ENCODE measurements around the gene TAOK2. TPM values are rescaled to one million over a fixed set of nuclear protein-coding genes. Genes with fewer than 3 reads are reported as not detected.

The TAOK2 gene
- total and polyA plus RNA-seq, 8 donors = 12.5 to 135 (median 34.3) TPM

GRCh38 chr16:29963021-29963743 lies 10.5 kb upstream of the TAOK2 start:
- Histone ChIP-seq H3K36me3 (peaks cover 0 to 38% (median 30%) of the 10 kb centered on the region in 4 donors), H3K4me1 (peaks cover 7 to 40% (median 32%) of the 10 kb centered on the region in 4 donors), H3K4me3 (peak overlapping the region; percentile 66 to 79 (median 70)), H3K9me3 (no peaks in the 10 kb centered on the region), H3K27me3 (no peaks in the 10 kb centered on the region), H3K27ac (peak overlapping the region; percentile 92 to 96 (median 94))
- 70 to 79% (median 73%) methylated on average over 14 of the region's 14 CpGs for WGBS, 5 donors
- TF ChIP-seq EP300 (IDR thresholded peaks at IDR 0.05) = no peak
- no peak for TF ChIP-seq POLR2A (IDR thresholded peaks at IDR 0.05)
- no peak for TF ChIP-seq POLR2AphosphoS5 (IDR thresholded peaks at IDR 0.05)
- TF ChIP-seq CTCF (IDR thresholded peaks at IDR 0.05) = no peak
- DNase-seq = no peak
- intact Hi-C loops (cut with DNase I; ENCODE audit: low total_unique reads) = no loop called here

GRCh38 chr16:29968205-29968604 lies 5.5 kb upstream of the TAOK2 start:
- no peak for TF ChIP-seq POLR2AphosphoS5 (IDR thresholded peaks at IDR 0.05)
- no peak for TF ChIP-seq POLR2A (IDR thresholded peaks at IDR 0.05)
- no peak for TF ChIP-seq CTCF (IDR thresholded peaks at IDR 0.05)
- TF ChIP-seq EP300 (IDR thresholded peaks at IDR 0.05) = no peak
- DNase-seq = no peak
- H3K27ac ChIP-seq = no peak overlapping the region
- H3K36me3 ChIP-seq = peaks cover 17 to 82% (median 72%) of the 10 kb centered on the region in 4 donors
- intact Hi-C loops (cut with DNase I; ENCODE audit: low total_unique reads) = no loop called here
- 88 to 93% (median 92%) methylated on average over 4 of the region's 4 CpGs for WGBS, 5 donors
- no peaks in the 10 kb centered on the region for H3K27me3 ChIP-seq
- no peak overlapping the region for H3K4me3 ChIP-seq
- H3K9me3 ChIP-seq = no peaks in the 10 kb centered on the region
- H3K4me1 ChIP-seq = peaks cover 2 to 27% (median 20%) of the 10 kb centered on the region in 4 donors

GRCh38 chr16:29971304-29971703 lies 2.4 kb upstream of the TAOK2 start:
- WGBS, 5 donors = 80 to 98% (median 89%) methylated on average over 8 of the region's 8 CpGs
- no peaks in the 10 kb centered on the region for H3K9me3 ChIP-seq
- no peak overlapping the region for H3K27ac ChIP-seq
- intact Hi-C loops (cut with DNase I; ENCODE audit: low total_unique reads) = no loop called here
- TF ChIP-seq POLR2AphosphoS5 (IDR thresholded peaks at IDR 0.05) (no peak), EP300 (IDR thresholded peaks at IDR 0.05) (no peak), CTCF (IDR thresholded peaks at IDR 0.05) (no peak), POLR2A (IDR thresholded peaks at IDR 0.05) (no peak)
- peaks cover 17 to 63% (median 55%) of the 10 kb centered on the region in 4 donors for H3K36me3 ChIP-seq
- peaks cover 17 to 28% (median 27%) of the 10 kb centered on the region in 4 donors for H3K4me1 ChIP-seq
- H3K4me3 ChIP-seq = no peak overlapping the region
- DNase-seq = no peak
- no peaks in the 10 kb centered on the region for H3K27me3 ChIP-seq

GRCh38 chr16:29972500-29972899 lies 1.2 kb upstream of the TAOK2 start:
- DNase-seq = no peak
- Histone ChIP-seq H3K27me3 (no peaks in the 10 kb centered on the region), H3K9me3 (no peaks in the 10 kb centered on the region), H3K4me1 (peaks cover 25 to 39% (median 36%) of the 10 kb centered on the region in 4 donors), H3K27ac (peak overlapping the region in 2 of 5 donors; percentile 94), H3K4me3 (no peak overlapping the region), H3K36me3 (peaks cover 17 to 51% (median 50%) of the 10 kb centered on the region in 4 donors)
- TF ChIP-seq POLR2A (IDR thresholded peaks at IDR 0.05) = no peak
- no peak for TF ChIP-seq CTCF (IDR thresholded peaks at IDR 0.05)
- TF ChIP-seq POLR2AphosphoS5 (IDR thresholded peaks at IDR 0.05) = no peak
- no peak for TF ChIP-seq EP300 (IDR thresholded peaks at IDR 0.05)
- intact Hi-C loops (cut with DNase I; ENCODE audit: low total_unique reads) = no loop called here
- 95 to 100% (median 100%) methylated on average over 1 of the region's 1 CpG for WGBS, 5 donors
